ENCODE results near the gene NEUROG2. TPM values are rescaled to one million over a fixed set of nuclear protein-coding genes. Genes with fewer than 3 reads are reported as not detected.

NEUROG2 gene
- total and polyA plus RNA-seq, 2 of the 8 experiments (the other 6 are each of a cell fraction or from before 2014, with no cell fraction given) = 0.03 TPM; not detected in 1

GRCh38 chr4:112509243-112510141 lies 6.5 kb downstream of the NEUROG2 start:
- Histone ChIP-seq H3K4me2 (ENCODE audit: insufficient read depth in 1 of 2, low read depth in 2 of 2, low read length in 2 of 2) (peak overlapping the region; percentile 60 to 86), H4K20me1 (replicated peaks in 1 of 2; ENCODE audit: control insufficient read depth in 1 of 2, insufficient read depth in 2 of 2, low read length in 2 of 2) (peaks cover 3 to 23% of the 10 kb centered on the region in 2 experiments), H3K14ac (ENCODE audit: insufficient read length) (no peak overlapping the region), H2BK15ac (ENCODE audit: low read length) (no peak overlapping the region), H3K4me3 (ENCODE audit: extremely low read depth in 1 of 4, insufficient read depth in 2 of 4, low read depth in 3 of 4, low read length in 4 of 4) (peak overlapping the region in 2 of 4 experiments; percentile 8 to 41; a peak in 4 of 8 replicates), H3K79me1 (ENCODE audit: low read depth, low read length) (no peaks in the 10 kb centered on the region), H3K27me3 (replicated peaks in 1 of 4; ENCODE audit: control insufficient read depth in 3 of 4, extremely low read depth in 1 of 4, insufficient read depth in 3 of 4, low read length in 3 of 4) (peaks cover 65 to 87% (median 78%) of the 10 kb centered on the region in 4 experiments), H3K23me2 (ENCODE audit: low read depth, low read length) (peaks cover 5% of the 10 kb centered on the region; the same call in 1 of the 2 replicates), H3K36me3 (ENCODE audit: control insufficient read depth in 2 of 4, insufficient read depth in 4 of 4, low read length in 3 of 4) (no peaks in the 10 kb centered on the region), H2AFZ (ENCODE audit: low read length) (no peak overlapping the region), H2AK5ac (ENCODE audit: low read depth, low read length) (no peak overlapping the region), H3K27ac (ENCODE audit: low read depth, low read length) (no peak overlapping the region), H2BK120ac (replicated peaks; ENCODE audit: low read depth, low read length) (no peak overlapping the region), H3K56ac (replicated peaks; ENCODE audit: insufficient read length, low read depth, low read length) (no peak overlapping the region), H3K79me2 (ENCODE audit: control insufficient read depth in 1 of 2, insufficient read depth in 2 of 2, low read length in 2 of 2) (no peaks in the 10 kb centered on the region), H2BK12ac (ENCODE audit: low read depth, low read length) (no peak overlapping the region), H3K18ac (ENCODE audit: extremely low read depth, low read length) (peak overlapping the region; percentile 24; the same call in 1 of the 2 replicates), H3K4me1 (replicated peaks in 1 of 4; ENCODE audit: control insufficient read depth in 3 of 4, insufficient read depth in 4 of 4, low read length in 3 of 4) (peaks cover 14 to 21% (median 19%) of the 10 kb centered on the region in 4 experiments), H4K91ac (replicated peaks; ENCODE audit: insufficient read length, low read length) (no peak overlapping the region), H3K9ac (replicated peaks in 1 of 4; ENCODE audit: extremely low read depth in 1 of 4, low read depth in 3 of 4, low read length in 3 of 4) (no peak overlapping the region), H4K8ac (ENCODE audit: extremely low read depth, insufficient read depth, low read length) (no peak overlapping the region), H4K5ac (ENCODE audit: insufficient read length, low read depth, low read length) (no peak overlapping the region), H3K23ac (ENCODE audit: insufficient read length) (no peak overlapping the region), H3K9me3 (ENCODE audit: insufficient read depth in 2 of 2, low read depth in 1 of 2, low read length in 1 of 2) (no peaks in the 10 kb centered on the region), H3K4ac (replicated peaks; ENCODE audit: insufficient read length, low read depth, low read length) (no peak overlapping the region), H2BK20ac (ENCODE audit: low read length) (no peak overlapping the region), H2BK5ac (ENCODE audit: low read depth, low read length) (no peak overlapping the region)
- FAIRE-seq (no peak), DNase-seq (ENCODE audit: low read depth in 1 of 2, low spot score in 2 of 2) (peak in 1 of 2 experiments; percentile 66)
- ChIA-PET POLR2A (ENCODE audit: partially characterized antibody) (interaction anchor here (1.1 to 1.7 kb wide), 2 partner anchors 11 to 13 kb away, joined by 3 to 9 read pairs; no protein-coding TSS in a partner anchor), CTCF (ENCODE audit: partially characterized antibody) (interaction anchor here (0.8 to 11.5 kb wide), 10 partner anchors 8 to 181 kb away, joined by 3 to 133 read pairs (median 4); no protein-coding TSS in a partner anchor)
- WGBS, 2 experiments (ENCODE audit: extremely low coverage in 1 of 2, insufficient coverage in 1 of 2, insufficient read length in 1 of 2, insufficient replicate concordance in 2 of 2, low coverage in 1 of 2, low lambda C conversion rate in 2 of 2, missing lambda C conversion rate in 1 of 2) = 5% methylated on average over 44 of the region's 46 CpGs; no CpG with 5 or more reads in 1 of the 2 experiments
- TF ChIP-seq MAX (IDR thresholded peaks at IDR 0.05) (peak; percentile 83), RNF2 (IDR thresholded peaks at IDR 0.05; ENCODE audit: borderline replicate concordance, low read depth, low read length, missing control alignments, poor library complexity, severe bottlenecking) (peak; percentile 81), CTBP2 (IDR thresholded peaks at IDR 0.05; ENCODE audit: borderline replicate concordance, insufficient read depth, insufficient read length, low read length) (no peak), BCL11A (IDR thresholded peaks at IDR 0.05; ENCODE audit: low read depth in 2 of 2, low read length in 2 of 2) (no peak), E2F6 (IDR thresholded peaks at IDR 0.05) (peak; percentile 90), SIX5 (IDR thresholded peaks at IDR 0.05; ENCODE audit: low read depth, low read length) (no peak), KDM1A (IDR thresholded peaks at IDR 0.05; ENCODE audit: borderline replicate concordance, low read length) (no peak), SP4 (IDR thresholded peaks at IDR 0.05; ENCODE audit: low read length) (no peak), JUND (IDR thresholded peaks at IDR 0.05; ENCODE audit: low read length) (no peak)

All from H1 (cell line).